Thyroid gland (tissue), 4 donors: ENCODE measurements around the gene CLCA2. TPM values are rescaled to one million over a fixed set of nuclear protein-coding genes. Genes with fewer than 3 reads are reported as not detected.

ENCODE experiments used
- DNase-seq, 2 donors: peaks; one replicate each; pipeline ENCODE4 v3.0.0-alpha.2; 2019
- H3K27ac ChIP-seq, 3 donors: fragments of 200-600 bp; sonication (generic); 1 replicate in 2 of 3; 2 replicates in 1 of 3; pipeline ENCODE4 v1.5.1; 2016 to 2019; ENCODE audit warnings: mild to moderate bottlenecking in 1 of 3, moderate library complexity in 1 of 3
- H3K27me3 ChIP-seq: fragments of 200-600 bp; sonication (generic); one replicate; pipeline ENCODE4 v1.5.1; 2019
- H3K36me3 ChIP-seq, 2 donors: fragments of 200-600 bp; sonication (generic); one replicate each; pipeline ENCODE4 v1.5.1; 2016 to 2019
- H3K4me1 ChIP-seq, 2 donors: fragments of 200-600 bp; sonication (generic); one replicate each; pipeline ENCODE4 v1.5.1; 2017 to 2019
- H3K4me3 ChIP-seq, 3 donors: fragments of 200-600 bp; sonication (generic); replicated peaks in 1 of 3; 1 replicate in 2 of 3; 2 replicates in 1 of 3; pipeline ENCODE4 v1.5.1; 2016; ENCODE audit warnings: mild to moderate bottlenecking in 1 of 3
- H3K9me3 ChIP-seq: fragments of 200-600 bp; sonication (generic); one replicate; pipeline ENCODE4 v1.5.1; 2017
- POLR2A ChIP-seq, 2 donors: fragments of 450-650 bp; IDR thresholded peaks; one replicate each; pipeline ENCODE4 v1.6.1; 2017; ENCODE audit warnings: antibody characterized with exemption in 2 of 2, mild to moderate bottlenecking in 2 of 2, moderate library complexity in 1 of 2
- WGBS, 2 donors: methylation state at CpG; one replicate each; pipeline ENCODE4 v1.1.5; 2017; 5-methylcytosine and 5-hydroxymethylcytosine counted together
- intact Hi-C: fragments of 100-400 bp; cut with DNase I; formaldehyde crosslinking; loops from one replicate; pipeline ENCODE4 v1.15.1; 2023
- total RNA-seq, 4 donors: library from RNA; depleted of rRNA; stranded (reverse); fragments of >200 nt; gene quantifications; one replicate each; pipeline ENCODE4 v1.2.3, GENCODE V29; 2016
- TF ChIP-seq, protein P1 (sequence below), 6 experiments: fragments of 200-600 bp in 3 of 6; fragments of 450-650 bp in 3 of 6; sonication (generic) in 3 of 6; IDR thresholded peaks; one replicate each; pipeline ENCODE4 v1.5.1; 2016 to 2019; ENCODE audit warnings: antibody characterized with exemption in 6 of 6, mild to moderate bottlenecking in 2 of 6, inconsistent platforms in 1 of 6, moderate library complexity in 1 of 6

CLCA2 gene
- total RNA-seq, 4 donors from 2014 or later = not detected

DNA sequence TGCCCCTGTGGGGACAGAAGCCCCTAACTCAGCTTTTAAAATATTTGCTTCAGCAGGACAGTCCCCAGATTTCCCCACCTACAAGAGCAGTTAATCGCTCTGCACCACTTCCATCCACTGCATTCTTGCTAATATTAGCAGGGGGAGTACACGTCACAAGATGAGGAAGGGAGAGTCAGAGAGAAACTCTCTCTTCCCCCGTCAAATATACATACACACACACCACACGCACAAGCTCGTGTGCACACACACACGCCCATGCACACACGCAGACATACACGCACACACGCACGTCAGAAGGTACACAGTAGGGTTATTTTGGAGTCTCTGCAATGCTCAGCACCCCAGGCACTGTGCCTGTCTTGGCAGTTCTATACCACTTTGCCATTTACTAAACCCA lies 46.9 kb downstream of the CLCA2 start:
- Histone ChIP-seq H3K27me3 (peaks cover 5% of the 10 kb centered on the region), H3K9me3 (no peaks in the 10 kb centered on the region), H3K36me3 (no peaks in the 10 kb centered on the region), H3K4me3 (no peak overlapping the region), H3K27ac (no peak overlapping the region), H3K4me1 (no peaks in the 10 kb centered on the region)
- no peak for DNase-seq
- 92 to 94% methylated on average over 10 of the region's 10 CpGs for WGBS, 2 donors
- no peak for TF ChIP-seq POLR2A (IDR thresholded peaks at IDR 0.05)
- TF ChIP-seq, protein P1, sequence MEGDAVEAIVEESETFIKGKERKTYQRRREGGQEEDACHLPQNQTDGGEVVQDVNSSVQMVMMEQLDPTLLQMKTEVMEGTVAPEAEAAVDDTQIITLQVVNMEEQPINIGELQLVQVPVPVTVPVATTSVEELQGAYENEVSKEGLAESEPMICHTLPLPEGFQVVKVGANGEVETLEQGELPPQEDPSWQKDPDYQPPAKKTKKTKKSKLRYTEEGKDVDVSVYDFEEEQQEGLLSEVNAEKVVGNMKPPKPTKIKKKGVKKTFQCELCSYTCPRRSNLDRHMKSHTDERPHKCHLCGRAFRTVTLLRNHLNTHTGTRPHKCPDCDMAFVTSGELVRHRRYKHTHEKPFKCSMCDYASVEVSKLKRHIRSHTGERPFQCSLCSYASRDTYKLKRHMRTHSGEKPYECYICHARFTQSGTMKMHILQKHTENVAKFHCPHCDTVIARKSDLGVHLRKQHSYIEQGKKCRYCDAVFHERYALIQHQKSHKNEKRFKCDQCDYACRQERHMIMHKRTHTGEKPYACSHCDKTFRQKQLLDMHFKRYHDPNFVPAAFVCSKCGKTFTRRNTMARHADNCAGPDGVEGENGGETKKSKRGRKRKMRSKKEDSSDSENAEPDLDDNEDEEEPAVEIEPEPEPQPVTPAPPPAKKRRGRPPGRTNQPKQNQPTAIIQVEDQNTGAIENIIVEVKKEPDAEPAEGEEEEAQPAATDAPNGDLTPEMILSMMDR (IDR thresholded peaks at IDR 0.05) = no peak
- intact Hi-C loops = no loop called here

DNA sequence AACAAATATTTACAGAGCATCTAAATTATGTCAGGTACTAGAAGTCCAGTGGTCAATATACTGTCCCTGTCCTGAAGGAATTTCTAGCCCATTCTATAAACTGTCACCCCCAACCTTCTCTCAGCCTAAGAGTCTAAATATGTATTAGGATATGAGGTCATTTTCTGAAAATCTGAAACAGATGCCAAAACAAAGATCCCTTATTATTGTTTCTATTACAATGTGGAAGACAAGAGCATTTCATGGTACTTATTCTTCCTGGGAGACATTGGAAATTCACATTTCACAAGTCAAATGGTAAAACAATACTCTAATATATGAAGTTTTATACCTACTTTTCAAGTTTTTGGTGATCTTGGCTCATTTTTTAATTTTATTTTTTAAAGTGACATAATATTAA lies 47.3 kb downstream of the CLCA2 start:
- TF ChIP-seq, protein P1 (IDR thresholded peaks at IDR 0.05) = no peak
- no peak for TF ChIP-seq POLR2A (IDR thresholded peaks at IDR 0.05)
- H3K9me3 ChIP-seq = no peaks in the 10 kb centered on the region
- intact Hi-C loops = no loop called here
- H3K4me1 ChIP-seq = no peaks in the 10 kb centered on the region
- no peak for DNase-seq
- H3K27ac ChIP-seq = no peak overlapping the region
- no peak overlapping the region for H3K4me3 ChIP-seq
- H3K27me3 ChIP-seq = peaks cover 5% of the 10 kb centered on the region
- H3K36me3 ChIP-seq = no peaks in the 10 kb centered on the region

DNA sequence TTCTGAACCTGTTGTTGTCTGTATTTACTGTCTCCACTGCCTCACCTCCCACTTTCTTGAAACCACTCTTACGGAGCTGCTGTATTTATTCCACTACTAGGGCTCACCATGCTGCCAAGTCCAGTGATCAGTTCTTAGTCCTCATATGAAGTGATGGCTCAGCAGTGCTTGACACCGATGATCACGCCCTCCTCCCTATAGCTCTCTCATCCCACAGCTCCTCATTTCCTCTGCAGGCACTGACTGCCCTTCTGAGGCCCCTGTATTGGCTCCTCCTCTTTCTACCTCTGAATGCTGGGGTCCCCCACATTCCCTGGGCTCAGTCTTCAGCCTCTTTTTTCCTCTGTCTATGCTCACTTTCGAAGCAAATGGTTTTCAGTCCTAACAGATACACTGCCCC lies 48.2 kb downstream of the CLCA2 start:
- Histone ChIP-seq H3K27ac (no peak overlapping the region), H3K36me3 (no peaks in the 10 kb centered on the region), H3K9me3 (no peaks in the 10 kb centered on the region), H3K4me1 (no peaks in the 10 kb centered on the region), H3K4me3 (no peak overlapping the region), H3K27me3 (peaks cover 5% of the 10 kb centered on the region)
- TF ChIP-seq POLR2A (IDR thresholded peaks at IDR 0.05) = no peak
- TF ChIP-seq, protein P1 (IDR thresholded peaks at IDR 0.05) = no peak
- DNase-seq = no peak
- WGBS, 2 donors = 69 to 71% methylated on average over 4 of the region's 4 CpGs
- intact Hi-C loops = no loop called here

DNA sequence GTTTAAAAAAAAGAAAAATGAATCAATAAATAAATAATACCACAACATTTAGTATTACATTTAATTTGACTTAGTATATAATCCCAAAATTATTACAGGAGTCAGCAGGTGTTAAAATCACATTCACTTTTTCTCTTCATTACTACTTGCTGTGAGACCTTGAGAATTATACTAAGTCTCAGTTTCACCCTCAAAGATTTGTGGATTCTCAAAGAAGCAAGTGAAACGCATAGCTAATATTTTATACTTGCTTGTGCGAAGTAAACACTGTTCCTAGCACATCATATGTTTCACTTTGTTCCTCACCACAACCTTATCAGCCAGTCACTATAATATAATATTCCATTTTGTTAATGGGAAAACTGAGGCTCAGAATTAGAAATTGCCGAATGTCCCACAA lies 48.8 kb downstream of the CLCA2 start:
- Histone ChIP-seq H3K27ac (no peak overlapping the region), H3K4me1 (no peaks in the 10 kb centered on the region), H3K36me3 (no peaks in the 10 kb centered on the region), H3K27me3 (peaks cover 5% of the 10 kb centered on the region), H3K4me3 (no peak overlapping the region), H3K9me3 (no peaks in the 10 kb centered on the region)
- no peak for DNase-seq
- no peak for TF ChIP-seq POLR2A (IDR thresholded peaks at IDR 0.05)
- TF ChIP-seq, protein P1 (IDR thresholded peaks at IDR 0.05) = no peak
- 62% methylated on average over 3 of the region's 3 CpGs for WGBS, 2 donors
- intact Hi-C loops = no loop called here

DNA sequence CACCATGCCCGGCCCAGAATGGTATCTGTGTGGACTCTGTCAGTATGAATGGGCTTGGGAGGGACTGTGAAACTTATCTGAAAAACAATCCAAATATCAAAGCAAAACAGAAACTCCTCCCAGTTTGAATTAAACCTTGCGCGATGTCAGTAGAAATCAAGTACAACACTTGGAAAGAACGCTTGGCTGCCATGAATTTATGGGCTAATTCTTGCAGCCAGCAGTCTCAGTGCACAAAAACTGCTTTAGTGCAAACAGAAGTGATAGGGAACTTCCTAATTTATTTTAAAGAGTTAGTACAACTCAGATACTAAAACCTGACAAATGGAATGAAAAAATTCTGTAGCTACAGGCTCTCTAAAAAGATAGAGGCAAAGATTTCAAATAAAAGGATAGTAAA lies 53.3 kb downstream of the CLCA2 start:
- intact Hi-C loops = no loop called here
- no peak for TF ChIP-seq POLR2A (IDR thresholded peaks at IDR 0.05)
- TF ChIP-seq, protein P1 (IDR thresholded peaks at IDR 0.05) = no peak
- WGBS, 2 donors = 80 to 86% methylated on average over 4 of the region's 4 CpGs

More for the DNA sequence above, 53.3 kb downstream of the CLCA2 start:
- Histone ChIP-seq H3K4me1 (no peaks in the 10 kb centered on the region), H3K4me3 (no peak overlapping the region), H3K36me3 (no peaks in the 10 kb centered on the region), H3K27me3 (peaks cover 5% of the 10 kb centered on the region), H3K27ac (no peak overlapping the region), H3K9me3 (no peaks in the 10 kb centered on the region)
- DNase-seq = no peak
